ENCODE data around the gene PIKFYVE. TPM values are rescaled to one million over a fixed set of nuclear protein-coding genes. Genes with fewer than 3 reads are reported as not detected.

The PIKFYVE gene
- total and polyA plus RNA-seq, 2 of the 8 experiments (the other 6 are each of a cell fraction or from before 2014, with no cell fraction given): 8.8 to 33.5 TPM

GRCh38 chr2:208296610-208297009 is 30.6 kb downstream of the PIKFYVE start:
- no peak overlapping the region for H3K23ac ChIP-seq (ENCODE audit: insufficient read length)
- 91 to 100% methylated on average over 1 to 2 of the region's 2 CpGs for WGBS, 2 experiments (ENCODE audit: extremely low coverage in 1 of 2, insufficient coverage in 1 of 2, insufficient read length in 1 of 2, insufficient replicate concordance in 2 of 2, low coverage in 1 of 2, low lambda C conversion rate in 2 of 2, missing lambda C conversion rate in 1 of 2)
- no peak overlapping the region for H3K18ac ChIP-seq (ENCODE audit: extremely low read depth, low read length)
- H3K4me3 ChIP-seq (ENCODE audit: extremely low read depth in 1 of 4, insufficient read depth in 2 of 4, low read depth in 3 of 4, low read length in 4 of 4): no peak overlapping the region
- FAIRE-seq (no peak), DNase-seq (ENCODE audit: low read depth in 1 of 2, low spot score in 2 of 2) (no peak)
- H4K20me1 ChIP-seq (replicated peaks in 1 of 2; ENCODE audit: control insufficient read depth in 1 of 2, insufficient read depth in 2 of 2, low read length in 2 of 2): no peaks in the 10 kb centered on the region
- no peak overlapping the region for H2BK120ac ChIP-seq (replicated peaks; ENCODE audit: low read depth, low read length)
- H2AFZ ChIP-seq (ENCODE audit: low read length): no peak overlapping the region
- ChIA-PET CTCF (ENCODE audit: partially characterized antibody) (no interaction called here), POLR2A (ENCODE audit: partially characterized antibody) (no interaction called here)
- no peak overlapping the region for H2BK15ac ChIP-seq (ENCODE audit: low read length)
- H3K9me3 ChIP-seq (ENCODE audit: insufficient read depth in 2 of 2, low read depth in 1 of 2, low read length in 1 of 2): no peaks in the 10 kb centered on the region
- H3K79me2 ChIP-seq (ENCODE audit: control insufficient read depth in 1 of 2, insufficient read depth in 2 of 2, low read length in 2 of 2): peaks cover 0 to 18% of the 10 kb centered on the region in 2 experiments; a peak in 2 of 4 replicates
- H3K14ac ChIP-seq (ENCODE audit: insufficient read length): no peak overlapping the region
- H3K27ac ChIP-seq (ENCODE audit: low read depth, low read length): no peak overlapping the region
- no peak overlapping the region for H2BK5ac ChIP-seq (ENCODE audit: low read depth, low read length)
- TF ChIP-seq ASH2L (IDR thresholded peaks at IDR 0.05; ENCODE audit: low read length) (no peak), EP300 (IDR thresholded peaks at IDR 0.05; ENCODE audit: borderline replicate concordance in 1 of 2, low read depth in 2 of 2, low read length in 2 of 2) (no peak), RXRA (IDR thresholded peaks at IDR 0.05; ENCODE audit: insufficient read depth, low read depth, low read length) (no peak), SIRT6 (IDR thresholded peaks at IDR 0.05; ENCODE audit: low read length) (no peak), FOSL1 (IDR thresholded peaks at IDR 0.05; ENCODE audit: insufficient read depth, low read depth, low read length) (no peak), RBBP5 (IDR thresholded peaks at IDR 0.05; ENCODE audit: borderline replicate concordance, low read depth, low read length) (no peak), PHF8 (conservative IDR thresholded peaks at IDR 0.05; ENCODE audit: low read depth, low read length) (no peak)
- no peaks in the 10 kb centered on the region for H3K79me1 ChIP-seq (ENCODE audit: low read depth, low read length)
- no peak overlapping the region for H4K91ac ChIP-seq (replicated peaks; ENCODE audit: insufficient read length, low read length)
- H2BK12ac ChIP-seq (ENCODE audit: low read depth, low read length): no peak overlapping the region
- H4K5ac ChIP-seq (ENCODE audit: insufficient read length, low read depth, low read length): no peak overlapping the region
- no peaks in the 10 kb centered on the region for H3K23me2 ChIP-seq (ENCODE audit: low read depth, low read length)
- H3K56ac ChIP-seq (replicated peaks; ENCODE audit: insufficient read length, low read depth, low read length): no peak overlapping the region
- peaks cover 2 to 22% (median 13%) of the 10 kb centered on the region in 4 experiments; a peak in 7 of 8 replicates for H3K36me3 ChIP-seq (ENCODE audit: control insufficient read depth in 2 of 4, insufficient read depth in 4 of 4, low read length in 3 of 4)
- no peak overlapping the region for H4K8ac ChIP-seq (ENCODE audit: extremely low read depth, insufficient read depth, low read length)
- H2BK20ac ChIP-seq (ENCODE audit: low read length): no peak overlapping the region
- no peaks in the 10 kb centered on the region for H3K27me3 ChIP-seq (replicated peaks in 1 of 4; ENCODE audit: control insufficient read depth in 3 of 4, extremely low read depth in 1 of 4, insufficient read depth in 3 of 4, low read length in 3 of 4)
- H3K4me2 ChIP-seq (ENCODE audit: insufficient read depth in 1 of 2, low read depth in 2 of 2, low read length in 2 of 2): no peak overlapping the region
- no peak overlapping the region for H2AK5ac ChIP-seq (ENCODE audit: low read depth, low read length)
- H3K4me1 ChIP-seq (replicated peaks in 1 of 4; ENCODE audit: control insufficient read depth in 3 of 4, insufficient read depth in 4 of 4, low read length in 3 of 4): no peaks in the 10 kb centered on the region
- no peak overlapping the region for H3K4ac ChIP-seq (replicated peaks; ENCODE audit: insufficient read length, low read depth, low read length)
- H3K9ac ChIP-seq (replicated peaks in 1 of 4; ENCODE audit: extremely low read depth in 1 of 4, low read depth in 3 of 4, low read length in 3 of 4): no peak overlapping the region
